HCT116 (cell line): Measurements from ENCODE around the gene IRAK1BP1. TPM values are rescaled to one million over a fixed set of nuclear protein-coding genes. Genes with fewer than 3 reads are reported as not detected.

ENCODE experiments used
- ATAC-seq: fragments of 200-7000 bp; cut with Tn5 transposase; 2 replicates; pipeline ENCODE4 v1.9.1; 2020; ENCODE audit warnings: mild to moderate bottlenecking, moderate library complexity
- BruUV-seq: library from RNA; stranded (reverse); fragments of 400-500 nt; replicated peaks from 2 replicates; lab custom pipeline; 2021; lab: Mats Ljungman, UMichigan
- CTCF ChIA-PET: fragments of 300-600 bp; sonication (Branson Sonifier 250); formaldehyde crosslinking; loops from one replicate; lab custom pipeline; 2021; ENCODE audit warnings: antibody characterized with exemption; lab: Charles Lee
- POLR2A ChIA-PET: fragments of 300-600, 350-600 bp; sonication (Branson Sonifier 250); formaldehyde crosslinking; loops from one replicate; lab custom pipeline; 2021; ENCODE audit warnings: antibody characterized with exemption; lab: Charles Lee
- RAD21 ChIA-PET, 2 experiments: fragments of 300-600 bp; sonication (Branson Sonifier 250); formaldehyde crosslinking; loops; one replicate each; lab custom pipeline; 2023; ENCODE audit warnings: low total read pairs in 2 of 2; ENCODE audit not compliant: uncharacterized antibody in 2 of 2, unreplicated experiment in 2 of 2, low non-redundant PET in 1 of 2; lab: Charles Lee
- DNase-seq: peaks from one replicate; pipeline ENCODE4 v3.0.0-alpha.2; 2010; ENCODE audit warnings: low read depth, low spot score
- H2AFZ ChIP-seq: fragments of 200-600 bp; shearing (Covaris generic), sonication (generic); 2 replicates; pipeline ENCODE4 v1.6.1; 2017; ENCODE audit warnings: low read depth, mixed run types, mixed read lengths, antibody characterized with exemption, low read length; ENCODE audit not compliant: poor library complexity, severe bottlenecking
- H3K27ac ChIP-seq: 2 replicates; pipeline ENCODE4 v1.5.1; 2012; ENCODE audit warnings: low read depth, low read length
- H3K27me3 ChIP-seq: fragments of 200-600 bp; sonication (generic); 2 replicates; pipeline ENCODE4 v1.6.1; 2016; ENCODE audit warnings: mixed run types, low read length, mixed read lengths; ENCODE audit not compliant: insufficient read depth
- H3K36me3 ChIP-seq, 2 experiments: fragments of 200-500 bp in 1 of 2; fragments of 200-600 bp in 1 of 2; sonication (Bioruptor generic) in 1 of 2; sonication (generic) in 1 of 2; 2 replicates each; pipeline versions ENCODE4 v1.5.1 to v1.6.1; 2014 to 2016; ENCODE audit warnings: low read length in 2 of 2, inconsistent platforms in 1 of 2, mixed read lengths in 1 of 2, mixed run types in 1 of 2; ENCODE audit not compliant: insufficient read depth in 2 of 2, control insufficient read depth in 1 of 2
- H3K4me1 ChIP-seq, 2 experiments: fragments of 200-600 bp in 1 of 2; sonication (generic) in 1 of 2; 2 replicates each; pipeline versions ENCODE4 v1.5.1 to v1.6.1; 2012 to 2017; ENCODE audit warnings: low read length in 2 of 2, inconsistent platforms in 1 of 2, mild to moderate bottlenecking in 1 of 2, mixed read lengths in 1 of 2, mixed run types in 1 of 2, moderate library complexity in 1 of 2; ENCODE audit not compliant: insufficient read depth in 2 of 2, control insufficient read depth in 1 of 2
- H3K4me2 ChIP-seq: fragments of 200-600 bp; sonication (generic); 2 replicates; pipeline ENCODE4 v1.6.1; 2017; ENCODE audit warnings: mixed run types, low read length, mixed read lengths
- H3K4me3 ChIP-seq, 2 experiments: fragments of 200-600 bp in 1 of 2; sonication (generic) in 1 of 2; replicated peaks in 1 of 2; 2 replicates each; pipeline ENCODE4 v1.5.1; 2011 to 2016; ENCODE audit warnings: low read length in 2 of 2, control low read depth in 1 of 2, low read depth in 1 of 2, mild to moderate bottlenecking in 1 of 2, mixed read lengths in 1 of 2, mixed run types in 1 of 2
- H3K79me2 ChIP-seq: fragments of 200-600 bp; sonication (generic); 2 replicates; pipeline ENCODE4 v1.6.1; 2017; ENCODE audit warnings: mild to moderate bottlenecking, mixed run types, low read length, moderate library complexity, mixed read lengths; ENCODE audit not compliant: insufficient read depth
- H3K9ac ChIP-seq: fragments of 200-600 bp; sonication (generic); 2 replicates; pipeline ENCODE4 v1.6.1; 2016; ENCODE audit warnings: low read length, mixed read lengths
- H3K9me2 ChIP-seq: fragments of 200-600 bp; sonication (generic), shearing (Covaris generic); 2 replicates; pipeline ENCODE4 v1.6.1; 2017; ENCODE audit warnings: mixed run types, mild to moderate bottlenecking, moderate library complexity; ENCODE audit not compliant: insufficient read depth
- H3K9me3 ChIP-seq, 2 experiments: fragments of 200-500 bp in 1 of 2; fragments of 200-600 bp in 1 of 2; sonication (Bioruptor generic) in 1 of 2; sonication (generic) in 1 of 2; 2 replicates each; pipeline ENCODE4 v1.6.1; 2014 to 2017; ENCODE audit warnings: low read length in 2 of 2, mixed read lengths in 2 of 2, inconsistent platforms in 1 of 2, low read depth in 1 of 2, mild to moderate bottlenecking in 1 of 2, mixed run types in 1 of 2, moderate library complexity in 1 of 2; ENCODE audit not compliant: control insufficient read depth in 1 of 2, insufficient read depth in 1 of 2
- H4K20me1 ChIP-seq: fragments of 200-600 bp; sonication (generic), shearing (Covaris generic); 2 replicates; pipeline ENCODE4 v1.6.1; 2017; ENCODE audit warnings: mixed run types, mild to moderate bottlenecking, moderate library complexity; ENCODE audit not compliant: insufficient read depth
- CEBPB ChIP-seq: IDR thresholded peaks from 2 replicates; pipeline ENCODE4 v1.6.1; 2012; ENCODE audit warnings: low read depth
- intact Hi-C: fragments of 100-400 bp; cut with micrococcal nuclease; formaldehyde crosslinking; loops from 2 replicates; pipeline ENCODE4 v1.10.0; 2022
- total RNA-seq: library from RNA; stranded (reverse); gene quantifications from one replicate; pipeline ENCODE4 v1.2.1, GENCODE V29; 2021; ENCODE audit not compliant: unreplicated experiment
- TF ChIP-seq, protein P1 (sequence below): IDR thresholded peaks from 2 replicates; pipeline ENCODE4 v1.6.1; 2012; ENCODE audit warnings: low read depth

Gene IRAK1BP1
- total RNA-seq, 1 experiment from 2014 or later: 5.4 TPM

DNA sequence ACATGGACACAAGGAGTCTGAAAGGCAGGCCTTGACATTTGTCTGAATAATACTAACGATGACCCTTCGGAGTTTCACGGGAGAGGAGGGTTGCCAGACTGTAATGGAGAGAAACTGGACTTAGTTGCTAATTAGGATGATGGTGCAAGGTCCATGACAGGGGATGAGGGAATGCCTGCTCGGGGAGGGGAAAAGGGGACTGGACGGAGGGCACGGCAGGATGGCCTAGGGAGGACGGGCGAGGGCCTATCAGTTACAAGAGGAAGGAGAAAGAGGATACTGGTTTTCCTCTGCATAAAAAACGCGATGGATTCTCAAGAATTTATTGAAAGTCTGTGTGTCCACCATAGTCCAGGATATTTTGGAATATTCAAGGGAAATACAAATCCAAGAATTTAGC lies 42.7 kb downstream of the IRAK1BP1 start:
- Histone ChIP-seq H3K9me3 (no peaks in the 10 kb centered on the region), H3K27ac (no peak overlapping the region), H4K20me1 (no peaks in the 10 kb centered on the region), H3K4me2 (no peak overlapping the region), H2AFZ (no peak overlapping the region), H3K79me2 (no peaks in the 10 kb centered on the region), H3K4me1 (no peaks in the 10 kb centered on the region), H3K36me3 (no peaks in the 10 kb centered on the region), H3K9me2 (no peaks in the 10 kb centered on the region), H3K4me3 (no peak overlapping the region), H3K27me3 (no peaks in the 10 kb centered on the region), H3K9ac (no peak overlapping the region)
- no peak for TF ChIP-seq CEBPB
- BruUV-seq: no TSS peak
- ChIA-PET RAD21 (no interaction called here), CTCF (no interaction called here), POLR2A (no interaction called here)
- DNase-seq (no peak), ATAC-seq (no peak)
- intact Hi-C loops: no loop called here

DNA sequence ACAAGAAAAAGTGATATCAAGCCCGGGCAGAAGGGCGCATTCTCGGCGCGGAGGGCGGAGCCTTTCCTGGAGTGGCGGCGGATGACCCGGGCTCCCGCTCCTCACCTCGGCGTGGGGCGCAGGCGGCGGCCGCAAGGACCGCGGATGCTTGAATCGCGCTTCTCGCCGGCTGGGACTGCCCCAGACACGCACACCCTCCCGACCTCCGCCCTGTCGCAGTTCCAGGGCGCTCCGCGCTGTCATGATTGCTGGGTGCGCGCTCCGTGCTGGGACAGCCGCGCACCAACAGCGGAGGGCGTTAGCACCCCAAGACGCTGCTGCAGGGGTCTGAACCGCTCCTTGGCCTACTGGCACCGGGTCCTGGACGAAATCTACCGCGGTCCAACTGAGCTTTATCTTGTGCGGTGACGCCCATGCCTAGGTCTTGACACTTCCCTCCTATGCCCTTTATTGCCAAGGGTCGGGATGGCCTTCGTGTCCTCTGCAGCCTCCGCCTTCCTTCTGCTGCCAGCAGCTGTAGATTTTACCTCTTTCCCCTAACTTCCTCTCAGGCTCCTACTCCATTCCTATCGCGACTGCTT lies 43.3 kb downstream of the IRAK1BP1 start:
- H3K27me3 ChIP-seq: no peaks in the 10 kb centered on the region
- no peaks in the 10 kb centered on the region for H4K20me1 ChIP-seq
- H3K4me1 ChIP-seq: no peaks in the 10 kb centered on the region
- H3K36me3 ChIP-seq: no peaks in the 10 kb centered on the region
- DNase-seq: no peak
- TF ChIP-seq, protein P1, sequence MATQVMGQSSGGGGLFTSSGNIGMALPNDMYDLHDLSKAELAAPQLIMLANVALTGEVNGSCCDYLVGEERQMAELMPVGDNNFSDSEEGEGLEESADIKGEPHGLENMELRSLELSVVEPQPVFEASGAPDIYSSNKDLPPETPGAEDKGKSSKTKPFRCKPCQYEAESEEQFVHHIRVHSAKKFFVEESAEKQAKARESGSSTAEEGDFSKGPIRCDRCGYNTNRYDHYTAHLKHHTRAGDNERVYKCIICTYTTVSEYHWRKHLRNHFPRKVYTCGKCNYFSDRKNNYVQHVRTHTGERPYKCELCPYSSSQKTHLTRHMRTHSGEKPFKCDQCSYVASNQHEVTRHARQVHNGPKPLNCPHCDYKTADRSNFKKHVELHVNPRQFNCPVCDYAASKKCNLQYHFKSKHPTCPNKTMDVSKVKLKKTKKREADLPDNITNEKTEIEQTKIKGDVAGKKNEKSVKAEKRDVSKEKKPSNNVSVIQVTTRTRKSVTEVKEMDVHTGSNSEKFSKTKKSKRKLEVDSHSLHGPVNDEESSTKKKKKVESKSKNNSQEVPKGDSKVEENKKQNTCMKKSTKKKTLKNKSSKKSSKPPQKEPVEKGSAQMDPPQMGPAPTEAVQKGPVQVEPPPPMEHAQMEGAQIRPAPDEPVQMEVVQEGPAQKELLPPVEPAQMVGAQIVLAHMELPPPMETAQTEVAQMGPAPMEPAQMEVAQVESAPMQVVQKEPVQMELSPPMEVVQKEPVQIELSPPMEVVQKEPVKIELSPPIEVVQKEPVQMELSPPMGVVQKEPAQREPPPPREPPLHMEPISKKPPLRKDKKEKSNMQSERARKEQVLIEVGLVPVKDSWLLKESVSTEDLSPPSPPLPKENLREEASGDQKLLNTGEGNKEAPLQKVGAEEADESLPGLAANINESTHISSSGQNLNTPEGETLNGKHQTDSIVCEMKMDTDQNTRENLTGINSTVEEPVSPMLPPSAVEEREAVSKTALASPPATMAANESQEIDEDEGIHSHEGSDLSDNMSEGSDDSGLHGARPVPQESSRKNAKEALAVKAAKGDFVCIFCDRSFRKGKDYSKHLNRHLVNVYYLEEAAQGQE: no peak
- intact Hi-C loops: no loop called here
- ChIA-PET RAD21 (no interaction called here), POLR2A (no interaction called here), CTCF (no interaction called here)
- H3K79me2 ChIP-seq: no peaks in the 10 kb centered on the region
- no peaks in the 10 kb centered on the region for H3K9me3 ChIP-seq
- H3K4me3 ChIP-seq: no peak overlapping the region
- no peak overlapping the region for H3K9ac ChIP-seq
- no TSS peak for BruUV-seq
- H3K27ac ChIP-seq: no peak overlapping the region
- H3K4me2 ChIP-seq: no peak overlapping the region
- H2AFZ ChIP-seq: no peak overlapping the region
- ATAC-seq: no peak
- no peaks in the 10 kb centered on the region for H3K9me2 ChIP-seq
